Smooth muscle cell (in vitro differentiated cells): ENCODE data around the gene FTSJ1. TPM values are rescaled to one million over a fixed set of nuclear protein-coding genes. Genes with fewer than 3 reads are reported as not detected.

Experiments
- DNase-seq: peaks from one replicate; lab custom pipeline; 2025; ENCODE audit not compliant: unreplicated experiment; lab: John Stamatoyannopoulos, UW
- H2AFZ ChIP-seq: fragments of 200-600 bp; sonication (generic); 2 replicates; pipeline ENCODE4 v1.6.0; 2016; ENCODE audit warnings: antibody characterized with exemption, low read depth, mild to moderate bottlenecking
- H3F3A ChIP-seq: fragments of 200-600 bp; sonication (generic); 2 replicates; pipeline ENCODE4 v1.6.0; 2017; ENCODE audit warnings: antibody characterized with exemption, low read depth
- H3K27ac ChIP-seq: fragments of 200-600 bp; sonication (generic); 2 replicates; pipeline ENCODE4 v1.5.1; 2016; ENCODE audit warnings: low read depth, mild to moderate bottlenecking
- H3K27me3 ChIP-seq: fragments of 200-600 bp; sonication (generic); 2 replicates; pipeline ENCODE4 v1.6.1; 2016; ENCODE audit warnings: low read depth, mild to moderate bottlenecking
- H3K36me3 ChIP-seq: fragments of 200-600 bp; sonication (generic); 2 replicates; pipeline ENCODE4 v1.5.1; 2016; ENCODE audit warnings: low read depth
- H3K4me1 ChIP-seq: fragments of 200-600 bp; sonication (generic); 2 replicates; pipeline ENCODE4 v1.5.1; 2016; ENCODE audit warnings: low read depth
- H3K4me2 ChIP-seq: fragments of 200-600 bp; sonication (generic); 2 replicates; pipeline ENCODE4 v1.6.0; 2016; ENCODE audit warnings: mild to moderate bottlenecking
- H3K4me3 ChIP-seq: fragments of 200-600 bp; sonication (generic); 2 replicates; pipeline ENCODE4 v1.5.1; 2016; ENCODE audit warnings: mild to moderate bottlenecking
- H3K79me2 ChIP-seq: fragments of 200-600 bp; sonication (generic); 2 replicates; pipeline ENCODE4 v1.6.0; 2016; ENCODE audit warnings: low read depth, mild to moderate bottlenecking
- H3K9ac ChIP-seq: fragments of 200-600 bp; sonication (generic); 2 replicates; pipeline ENCODE4 v1.6.0; 2016; ENCODE audit warnings: low read depth
- H3K9me3 ChIP-seq: fragments of 200-600 bp; sonication (generic); replicated peaks from 2 replicates; pipeline ENCODE4 v1.5.1; 2016; ENCODE audit warnings: low read depth
- H4K20me1 ChIP-seq: fragments of 200-600 bp; sonication (generic); 2 replicates; pipeline ENCODE4 v1.6.0; 2016; ENCODE audit warnings: low read depth
- CTCF ChIP-seq: fragments of 200-600 bp; sonication (generic); IDR thresholded peaks from 2 replicates; pipeline ENCODE4 v1.5.1; 2017; ENCODE audit warnings: borderline replicate concordance, mild to moderate bottlenecking, antibody characterized with exemption; ENCODE audit not compliant: insufficient read depth, poor library complexity, severe bottlenecking
- WGBS: methylation state at CpG from one replicate; pipeline ENCODE4 v1.1.7; 2016; ENCODE audit warnings: low lambda C conversion rate; 5-methylcytosine and 5-hydroxymethylcytosine counted together
- polyA plus RNA-seq: library from polyadenylated mRNA; unstranded; fragments of >200 nt; fragmentation: Nextera tagmentation; extraction: Ambion mirVana; gene quantifications from 2 replicates; pipeline ENCODE4 v1.2.1, GENCODE V29; 2016
- total RNA-seq: library from RNA; depleted of rRNA; stranded (reverse); fragments of >200 nt; gene quantifications from 2 replicates; pipeline ENCODE4 v1.2.3, GENCODE V29; 2014

Gene FTSJ1
- total and polyA plus RNA-seq, 2 experiments from 2014 or later, result 60.6 to 80.8 TPM

- Histone ChIP-seq H3K79me2 (no peaks in the 10 kb centered on the region), H3K36me3 (no peaks in the 10 kb centered on the region), H3K4me3 (no peak overlapping the region), H2AFZ (no peak overlapping the region), H3F3A (no peaks in the 10 kb centered on the region), H3K9me3 (no peaks in the 10 kb centered on the region), H3K27me3 (no peaks in the 10 kb centered on the region), H3K27ac (no peak overlapping the region), H3K9ac (no peak overlapping the region), H3K4me1 (no peaks in the 10 kb centered on the region), H4K20me1 (no peaks in the 10 kb centered on the region), H3K4me2 (no peak overlapping the region)
- TF ChIP-seq CTCF, result no peak
- WGBS, result 81% methylated on average over 6 of the region's 6 CpGs
- DNase-seq, result no peak
Observed at GRCh38 chrX:48459483-48459882, 16.5 kb upstream of the FTSJ1 start.

DNA sequence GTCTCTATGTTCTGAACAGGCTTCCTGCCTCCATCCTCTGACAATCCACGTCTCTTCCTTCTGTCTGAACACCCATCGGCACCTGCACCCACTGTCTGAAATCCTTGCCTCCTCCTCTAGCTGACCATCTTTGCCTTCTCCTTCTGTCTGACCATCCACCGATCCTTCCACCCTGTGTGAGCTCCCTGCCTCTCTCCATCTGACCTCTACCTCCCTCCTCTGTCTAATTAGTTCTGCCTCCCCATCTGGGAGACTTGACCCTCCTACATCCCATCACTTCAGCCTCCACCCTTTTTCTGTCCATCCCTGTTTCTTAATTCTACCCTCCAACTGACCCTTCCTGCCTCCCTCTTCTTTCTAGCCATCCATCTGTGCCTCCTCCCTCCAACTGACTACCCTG is 16.0 kb upstream of the FTSJ1 start:
- no peaks in the 10 kb centered on the region for H3K4me1 ChIP-seq
- H3K9ac ChIP-seq, result no peak overlapping the region
- 89% methylated on average over 3 of the region's 3 CpGs for WGBS
- no peak overlapping the region for H3K27ac ChIP-seq
- no peaks in the 10 kb centered on the region for H3K9me3 ChIP-seq
- DNase-seq, result no peak
- H3K4me3 ChIP-seq, result no peak overlapping the region
- H3K4me2 ChIP-seq, result no peak overlapping the region
- no peak overlapping the region for H2AFZ ChIP-seq
- H3K36me3 ChIP-seq, result no peaks in the 10 kb centered on the region
- no peak for TF ChIP-seq CTCF
- no peaks in the 10 kb centered on the region for H3K27me3 ChIP-seq
- H3K79me2 ChIP-seq, result no peaks in the 10 kb centered on the region
- no peaks in the 10 kb centered on the region for H3F3A ChIP-seq
- H4K20me1 ChIP-seq, result no peaks in the 10 kb centered on the region

DNA sequence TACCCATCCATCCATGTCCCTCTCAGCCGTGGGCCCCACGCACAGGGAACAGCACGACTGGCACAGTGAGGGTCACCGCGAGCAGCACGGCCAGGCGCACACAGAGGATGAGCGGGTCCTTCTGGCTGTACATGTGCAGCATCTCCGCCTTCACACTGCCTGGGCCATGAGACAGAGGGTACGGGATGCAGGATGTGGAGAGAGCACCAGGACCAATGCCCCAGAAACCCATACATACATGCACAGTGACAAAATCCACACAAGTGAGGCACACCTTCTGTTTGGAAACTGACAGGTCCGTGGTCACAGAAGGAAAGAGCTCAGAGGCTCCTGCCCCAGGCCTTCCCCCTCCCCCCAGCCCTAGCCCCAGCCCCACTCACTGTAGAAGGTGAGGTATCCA is 15.4 kb upstream of the FTSJ1 start:
- DNase-seq, result no peak
- Histone ChIP-seq H3K79me2 (no peaks in the 10 kb centered on the region), H3K27me3 (no peaks in the 10 kb centered on the region), H4K20me1 (no peaks in the 10 kb centered on the region), H2AFZ (no peak overlapping the region), H3K9ac (no peak overlapping the region), H3K4me3 (no peak overlapping the region), H3K4me1 (no peaks in the 10 kb centered on the region), H3K36me3 (no peaks in the 10 kb centered on the region), H3K9me3 (no peaks in the 10 kb centered on the region), H3K27ac (no peak overlapping the region), H3F3A (no peaks in the 10 kb centered on the region), H3K4me2 (no peak overlapping the region)
- 89% methylated on average over 11 of the region's 11 CpGs for WGBS
- TF ChIP-seq CTCF, result no peak

GRCh38 chrX:48461830-48462229 is 14.2 kb upstream of the FTSJ1 start:
- no peak for DNase-seq
- no peak overlapping the region for H3K9ac ChIP-seq
- H3K4me3 ChIP-seq, result no peak overlapping the region
- H2AFZ ChIP-seq, result no peak overlapping the region
- H3K4me1 ChIP-seq, result no peaks in the 10 kb centered on the region
- no peaks in the 10 kb centered on the region for H3K36me3 ChIP-seq
- 80% methylated on average over 6 of the region's 6 CpGs for WGBS
- no peaks in the 10 kb centered on the region for H4K20me1 ChIP-seq
- TF ChIP-seq CTCF, result no peak
- no peak overlapping the region for H3K4me2 ChIP-seq
- H3K79me2 ChIP-seq, result no peaks in the 10 kb centered on the region
- H3K27ac ChIP-seq, result no peak overlapping the region
- H3K9me3 ChIP-seq, result no peaks in the 10 kb centered on the region
- no peaks in the 10 kb centered on the region for H3K27me3 ChIP-seq
- H3F3A ChIP-seq, result no peaks in the 10 kb centered on the region
